K562 (cell line): ENCODE measurements around the gene ABHD16A. TPM values are rescaled to one million over a fixed set of nuclear protein-coding genes. Genes with fewer than 3 reads are reported as not detected.

Experiments
- BRD4 ChIP-seq: fragments of 200-600 bp; sonication (generic); IDR thresholded peaks from 2 replicates; pipeline ENCODE4 v1.6.1; 2017; ENCODE audit warnings: inconsistent platforms
- CBFA2T3 ChIP-seq: fragments of 450-650 bp; IDR thresholded peaks from 2 replicates; pipeline ENCODE4 v1.6.1; 2017
- DACH1 ChIP-seq: fragments of 450-650 bp; IDR thresholded peaks from 2 replicates; pipeline ENCODE4 v1.6.1; 2018; ENCODE audit not compliant: partially characterized antibody
- DMBX1 ChIP-seq: fragments of 250-450 bp; sonication (Bioruptor Pico); IDR thresholded peaks from 2 replicates; pipeline ENCODE4 v1.8.0; 2022; ENCODE audit warnings: inconsistent platforms, mild to moderate bottlenecking, moderate library complexity, borderline replicate concordance
- FOXK1 ChIP-seq: sonication (generic); formaldehyde crosslinking; IDR thresholded peaks from 2 replicates; pipeline ENCODE4 v1.8.0; 2022; ENCODE audit warnings: missing genetic modification reagents, mild to moderate bottlenecking, borderline replicate concordance
- HMG20A ChIP-seq: fragments of 450-650 bp; formaldehyde crosslinking; conservative IDR thresholded peaks from 2 replicates; pipeline ENCODE4 v1.4.0; 2020; ENCODE audit warnings: mild to moderate bottlenecking, mixed read lengths
- HNRNPUL1 ChIP-seq: fragments of 200-400 bp; formaldehyde crosslinking; IDR thresholded peaks from 2 replicates; pipeline ENCODE4 v1.6.1; 2017; ENCODE audit warnings: low read length
- NCOA1 ChIP-seq: fragments of 450-650 bp; IDR thresholded peaks from 2 replicates; pipeline ENCODE4 v1.6.1; 2016; ENCODE audit warnings: low read depth
- NELFE ChIP-seq: IDR thresholded peaks from 2 replicates; pipeline ENCODE4 v1.6.1; 2011; ENCODE audit warnings: mild to moderate bottlenecking; ENCODE audit not compliant: insufficient read depth, insufficient read length
- NUFIP1 ChIP-seq: fragments of 450-650 bp; IDR thresholded peaks from 2 replicates; pipeline ENCODE4 v1.6.1; 2018; ENCODE audit not compliant: partially characterized antibody
- PTBP1 ChIP-seq: fragments of 200-400 bp; formaldehyde crosslinking; IDR thresholded peaks from 2 replicates; pipeline ENCODE4 v1.6.1; 2017; ENCODE audit warnings: low read depth, low read length
- SNIP1 ChIP-seq: fragments of 450-650 bp; IDR thresholded peaks from 2 replicates; pipeline ENCODE4 v1.7.1; 2017; ENCODE audit warnings: low read depth, mild to moderate bottlenecking
- TEAD2 ChIP-seq: fragments of 450-650 bp; IDR thresholded peaks from 2 replicates; pipeline ENCODE4 v1.6.1; 2016; ENCODE audit warnings: missing genetic modification characterization, control low read depth, missing compliant biosample characterization
- ZNF212 ChIP-seq: fragments of 450-650 bp; formaldehyde crosslinking; IDR thresholded peaks from 2 replicates; pipeline ENCODE4 v1.4.0; 2020; ENCODE audit warnings: mild to moderate bottlenecking
- ZNF431 ChIP-seq: sonication (generic); formaldehyde crosslinking; IDR thresholded peaks from 2 replicates; pipeline ENCODE4 v1.8.0; 2022; ENCODE audit warnings: mild to moderate bottlenecking, missing genetic modification reagents
- ZNF764 ChIP-seq: fragments of 250-450 bp; sonication (Bioruptor Pico); IDR thresholded peaks from 2 replicates; pipeline ENCODE4 v1.4.0; 2020; ENCODE audit warnings: low read depth, mild to moderate bottlenecking, moderate library complexity
- polyA plus RNA-seq, 8 experiments: library from polyadenylated mRNA; depleted of rRNA in 4 of 8; stranded (reverse) in 5 of 8; unstranded in 3 of 8; fragments of >200 nt; fragmentation: Nextera tagmentation in 2 of 8; fragmentation: Illumina TruSeq in 1 of 8; extraction: Ambion mirVana in 2 of 8; extraction: Trizol in 1 of 8; gene quantifications; 2 replicates each; pipeline versions ENCODE4 v1.2.1 to v1.2.3, GENCODE V29; 2011 to 2014; ENCODE audit warnings: inconsistent platforms in 1 of 8, missing spikeins in 1 of 8
- total RNA-seq, 7 experiments: library from RNA; depleted of rRNA in 6 of 7; stranded (reverse); fragments of >200 nt in 6 of 7; fragmentation: Illumina TruSeq in 2 of 7; extraction: Trizol in 2 of 7; gene quantifications; 2 replicates each; pipeline versions ENCODE4 v1.2.1 to v1.2.3, GENCODE V29; 2011 to 2021; ENCODE audit warnings: low replicate concordance in 1 of 7
- TF ChIP-seq, protein P1 (sequence below): fragments of 150-350 bp; conservative IDR thresholded peaks from 2 replicates; pipeline ENCODE4 v1.6.1; 2014; ENCODE audit warnings: low read length
- TF ChIP-seq, protein P2 (sequence below): sonication (generic); formaldehyde crosslinking; IDR thresholded peaks from 2 replicates; pipeline ENCODE4 v1.8.0; 2023; ENCODE audit warnings: missing genetic modification reagents, mild to moderate bottlenecking, borderline replicate concordance
- TF ChIP-seq, protein P3 (sequence below): sonication (generic); formaldehyde crosslinking; IDR thresholded peaks from 2 replicates; pipeline ENCODE4 v1.8.0; 2022; ENCODE audit warnings: mild to moderate bottlenecking, missing genetic modification reagents

ABHD16A gene
- total and polyA plus RNA-seq, 9 of the 15 experiments (the other 6 are each of a cell fraction or from before 2014, with no cell fraction given), result 25.8 to 120 (median 81.6) TPM

DNA sequence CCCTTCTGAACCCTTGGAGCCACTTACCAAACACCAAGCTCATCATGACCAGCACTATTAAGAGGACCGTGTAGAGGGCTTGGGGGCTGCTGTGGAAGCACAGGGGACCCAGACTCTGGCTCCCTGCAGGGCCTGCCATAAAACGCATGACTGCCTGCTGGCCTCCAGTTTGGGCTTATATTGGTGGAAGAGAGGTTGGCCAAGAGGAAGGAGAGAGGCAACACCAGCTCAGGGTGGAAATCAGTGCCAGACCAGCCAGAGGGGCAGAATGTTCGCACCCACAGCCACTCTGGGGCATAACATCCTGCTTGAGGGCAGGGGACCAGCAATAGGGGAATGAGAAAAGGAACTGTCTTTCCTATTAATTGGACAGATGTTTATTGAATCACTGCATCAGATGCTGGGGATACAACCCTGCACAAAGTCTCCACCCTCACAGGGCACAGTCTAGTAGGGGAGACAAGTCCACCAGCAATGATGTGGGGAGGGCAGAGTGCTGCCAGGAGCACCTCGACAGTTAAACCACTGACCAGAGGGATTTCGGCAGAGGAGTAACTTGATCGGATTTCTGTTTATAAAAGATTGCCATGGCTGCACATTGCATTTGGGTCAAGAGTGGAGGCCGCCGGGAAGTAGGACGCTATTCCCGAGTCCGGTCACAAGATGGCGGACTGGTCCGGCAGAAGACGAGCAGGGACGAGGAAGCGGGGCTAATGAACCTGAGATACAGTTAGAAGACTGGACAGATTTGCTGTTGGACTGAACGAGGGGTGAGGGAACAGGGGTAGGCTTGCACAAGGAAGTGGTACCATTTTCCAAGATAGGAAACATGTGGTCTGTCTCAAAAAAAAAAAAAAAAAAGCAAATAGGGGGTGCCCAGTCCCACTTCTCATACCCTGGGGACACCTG, 22.6 kb downstream of the ABHD16A start, which contains the start of gene LY6G5C (continued):
- TF ChIP-seq ZNF431 (CRISPR knock-in tag) (no peak), NCOA1 (no peak), DACH1 (no peak), HMG20A (CRISPR knock-in tag) (no peak), NUFIP1 (no peak), SNIP1 (no peak), PTBP1 (no peak), FOXK1 (CRISPR knock-in tag) (0 out of 2 replicates have a peak, but pooled peaks have one; percentile 58), BRD4 (no peak), NELFE (no peak), HNRNPUL1 (no peak), TEAD2 (tag) (no peak), ZNF212 (CRISPR knock-in tag) (no peak), CBFA2T3 (no peak), DMBX1 (CRISPR knock-in tag) (0 out of 2 replicates have a peak, but pooled peaks have one; percentile 59), ZNF764 (CRISPR knock-in tag) (no peak)
- TF ChIP-seq, protein P1, sequence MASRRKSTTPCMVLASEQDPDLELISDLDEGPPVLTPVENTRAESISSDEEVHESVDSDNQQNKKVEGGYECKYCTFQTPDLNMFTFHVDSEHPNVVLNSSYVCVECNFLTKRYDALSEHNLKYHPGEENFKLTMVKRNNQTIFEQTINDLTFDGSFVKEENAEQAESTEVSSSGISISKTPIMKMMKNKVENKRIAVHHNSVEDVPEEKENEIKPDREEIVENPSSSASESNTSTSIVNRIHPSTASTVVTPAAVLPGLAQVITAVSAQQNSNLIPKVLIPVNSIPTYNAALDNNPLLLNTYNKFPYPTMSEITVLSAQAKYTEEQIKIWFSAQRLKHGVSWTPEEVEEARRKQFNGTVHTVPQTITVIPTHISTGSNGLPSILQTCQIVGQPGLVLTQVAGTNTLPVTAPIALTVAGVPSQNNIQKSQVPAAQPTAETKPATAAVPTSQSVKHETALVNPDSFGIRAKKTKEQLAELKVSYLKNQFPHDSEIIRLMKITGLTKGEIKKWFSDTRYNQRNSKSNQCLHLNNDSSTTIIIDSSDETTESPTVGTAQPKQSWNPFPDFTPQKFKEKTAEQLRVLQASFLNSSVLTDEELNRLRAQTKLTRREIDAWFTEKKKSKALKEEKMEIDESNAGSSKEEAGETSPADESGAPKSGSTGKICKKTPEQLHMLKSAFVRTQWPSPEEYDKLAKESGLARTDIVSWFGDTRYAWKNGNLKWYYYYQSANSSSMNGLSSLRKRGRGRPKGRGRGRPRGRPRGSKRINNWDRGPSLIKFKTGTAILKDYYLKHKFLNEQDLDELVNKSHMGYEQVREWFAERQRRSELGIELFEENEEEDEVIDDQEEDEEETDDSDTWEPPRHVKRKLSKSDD, result no peak
- TF ChIP-seq, protein P2, sequence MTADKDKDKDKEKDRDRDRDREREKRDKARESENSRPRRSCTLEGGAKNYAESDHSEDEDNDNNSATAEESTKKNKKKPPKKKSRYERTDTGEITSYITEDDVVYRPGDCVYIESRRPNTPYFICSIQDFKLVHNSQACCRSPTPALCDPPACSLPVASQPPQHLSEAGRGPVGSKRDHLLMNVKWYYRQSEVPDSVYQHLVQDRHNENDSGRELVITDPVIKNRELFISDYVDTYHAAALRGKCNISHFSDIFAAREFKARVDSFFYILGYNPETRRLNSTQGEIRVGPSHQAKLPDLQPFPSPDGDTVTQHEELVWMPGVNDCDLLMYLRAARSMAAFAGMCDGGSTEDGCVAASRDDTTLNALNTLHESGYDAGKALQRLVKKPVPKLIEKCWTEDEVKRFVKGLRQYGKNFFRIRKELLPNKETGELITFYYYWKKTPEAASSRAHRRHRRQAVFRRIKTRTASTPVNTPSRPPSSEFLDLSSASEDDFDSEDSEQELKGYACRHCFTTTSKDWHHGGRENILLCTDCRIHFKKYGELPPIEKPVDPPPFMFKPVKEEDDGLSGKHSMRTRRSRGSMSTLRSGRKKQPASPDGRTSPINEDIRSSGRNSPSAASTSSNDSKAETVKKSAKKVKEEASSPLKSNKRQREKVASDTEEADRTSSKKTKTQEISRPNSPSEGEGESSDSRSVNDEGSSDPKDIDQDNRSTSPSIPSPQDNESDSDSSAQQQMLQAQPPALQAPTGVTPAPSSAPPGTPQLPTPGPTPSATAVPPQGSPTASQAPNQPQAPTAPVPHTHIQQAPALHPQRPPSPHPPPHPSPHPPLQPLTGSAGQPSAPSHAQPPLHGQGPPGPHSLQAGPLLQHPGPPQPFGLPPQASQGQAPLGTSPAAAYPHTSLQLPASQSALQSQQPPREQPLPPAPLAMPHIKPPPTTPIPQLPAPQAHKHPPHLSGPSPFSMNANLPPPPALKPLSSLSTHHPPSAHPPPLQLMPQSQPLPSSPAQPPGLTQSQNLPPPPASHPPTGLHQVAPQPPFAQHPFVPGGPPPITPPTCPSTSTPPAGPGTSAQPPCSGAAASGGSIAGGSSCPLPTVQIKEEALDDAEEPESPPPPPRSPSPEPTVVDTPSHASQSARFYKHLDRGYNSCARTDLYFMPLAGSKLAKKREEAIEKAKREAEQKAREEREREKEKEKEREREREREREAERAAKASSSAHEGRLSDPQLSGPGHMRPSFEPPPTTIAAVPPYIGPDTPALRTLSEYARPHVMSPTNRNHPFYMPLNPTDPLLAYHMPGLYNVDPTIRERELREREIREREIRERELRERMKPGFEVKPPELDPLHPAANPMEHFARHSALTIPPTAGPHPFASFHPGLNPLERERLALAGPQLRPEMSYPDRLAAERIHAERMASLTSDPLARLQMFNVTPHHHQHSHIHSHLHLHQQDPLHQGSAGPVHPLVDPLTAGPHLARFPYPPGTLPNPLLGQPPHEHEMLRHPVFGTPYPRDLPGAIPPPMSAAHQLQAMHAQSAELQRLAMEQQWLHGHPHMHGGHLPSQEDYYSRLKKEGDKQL (CRISPR knock-in tag), result no peak
- TF ChIP-seq, protein P3, sequence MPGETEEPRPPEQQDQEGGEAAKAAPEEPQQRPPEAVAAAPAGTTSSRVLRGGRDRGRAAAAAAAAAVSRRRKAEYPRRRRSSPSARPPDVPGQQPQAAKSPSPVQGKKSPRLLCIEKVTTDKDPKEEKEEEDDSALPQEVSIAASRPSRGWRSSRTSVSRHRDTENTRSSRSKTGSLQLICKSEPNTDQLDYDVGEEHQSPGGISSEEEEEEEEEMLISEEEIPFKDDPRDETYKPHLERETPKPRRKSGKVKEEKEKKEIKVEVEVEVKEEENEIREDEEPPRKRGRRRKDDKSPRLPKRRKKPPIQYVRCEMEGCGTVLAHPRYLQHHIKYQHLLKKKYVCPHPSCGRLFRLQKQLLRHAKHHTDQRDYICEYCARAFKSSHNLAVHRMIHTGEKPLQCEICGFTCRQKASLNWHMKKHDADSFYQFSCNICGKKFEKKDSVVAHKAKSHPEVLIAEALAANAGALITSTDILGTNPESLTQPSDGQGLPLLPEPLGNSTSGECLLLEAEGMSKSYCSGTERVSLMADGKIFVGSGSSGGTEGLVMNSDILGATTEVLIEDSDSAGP, result no peak
